ENCODE measurements around the gene DCLK1.

DNA sequence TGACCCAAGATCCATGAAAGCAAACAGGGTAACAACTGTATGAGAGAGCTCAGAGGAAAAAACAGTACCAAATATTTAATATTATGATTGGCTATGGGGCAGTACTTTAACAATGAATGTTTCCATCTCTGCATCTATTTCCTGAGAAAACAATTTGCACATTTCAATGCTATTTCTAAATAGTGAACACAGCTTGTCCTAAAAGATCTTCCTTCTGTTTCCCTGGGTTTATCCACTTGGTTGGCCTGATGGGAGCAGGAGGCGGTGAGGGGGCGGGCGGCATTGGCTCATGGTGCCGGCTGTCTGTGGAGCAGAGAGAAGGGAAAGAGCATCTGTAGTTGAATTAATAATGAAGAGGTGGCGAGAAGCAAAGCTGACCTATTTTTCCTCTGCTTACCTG lies 291.4 kb downstream of the DCLK1 start:
- TF ChIP-seq, protein P1, sequence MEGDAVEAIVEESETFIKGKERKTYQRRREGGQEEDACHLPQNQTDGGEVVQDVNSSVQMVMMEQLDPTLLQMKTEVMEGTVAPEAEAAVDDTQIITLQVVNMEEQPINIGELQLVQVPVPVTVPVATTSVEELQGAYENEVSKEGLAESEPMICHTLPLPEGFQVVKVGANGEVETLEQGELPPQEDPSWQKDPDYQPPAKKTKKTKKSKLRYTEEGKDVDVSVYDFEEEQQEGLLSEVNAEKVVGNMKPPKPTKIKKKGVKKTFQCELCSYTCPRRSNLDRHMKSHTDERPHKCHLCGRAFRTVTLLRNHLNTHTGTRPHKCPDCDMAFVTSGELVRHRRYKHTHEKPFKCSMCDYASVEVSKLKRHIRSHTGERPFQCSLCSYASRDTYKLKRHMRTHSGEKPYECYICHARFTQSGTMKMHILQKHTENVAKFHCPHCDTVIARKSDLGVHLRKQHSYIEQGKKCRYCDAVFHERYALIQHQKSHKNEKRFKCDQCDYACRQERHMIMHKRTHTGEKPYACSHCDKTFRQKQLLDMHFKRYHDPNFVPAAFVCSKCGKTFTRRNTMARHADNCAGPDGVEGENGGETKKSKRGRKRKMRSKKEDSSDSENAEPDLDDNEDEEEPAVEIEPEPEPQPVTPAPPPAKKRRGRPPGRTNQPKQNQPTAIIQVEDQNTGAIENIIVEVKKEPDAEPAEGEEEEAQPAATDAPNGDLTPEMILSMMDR (IDR thresholded peaks at IDR 0.05 in 2 of 3, conservative IDR thresholded peaks at IDR 0.05 in 1 of 3; ENCODE audit: borderline replicate concordance in 1 of 3, insufficient read depth in 1 of 3, low read depth in 2 of 3, low read length in 2 of 3): no peak
- TF ChIP-seq POLR2AphosphoS5 (IDR thresholded peaks at IDR 0.05; ENCODE audit: low read depth, low read length): no peak
- no peak for TF ChIP-seq YY1 (IDR thresholded peaks at IDR 0.05; ENCODE audit: extremely low read depth, insufficient replicate concordance, low read depth, low read length)
- no peak for TF ChIP-seq CEBPB (IDR thresholded peaks at IDR 0.05; ENCODE audit: low read depth)
- no peak for TF ChIP-seq POLR2A (IDR thresholded peaks at IDR 0.05; ENCODE audit: borderline replicate concordance, extremely low read depth, insufficient read depth, insufficient read length)
- TF ChIP-seq EZH2phosphoT487 (IDR thresholded peaks at IDR 0.05; ENCODE audit: borderline replicate concordance): no peak
- no peak for TF ChIP-seq EZH2 (IDR thresholded peaks at IDR 0.05)
- TF ChIP-seq ZNF274 (IDR thresholded peaks at IDR 0.05; ENCODE audit: low read depth, low read length): no peak
- no peak for TF ChIP-seq FOSL1 (IDR thresholded peaks at IDR 0.05; ENCODE audit: low read depth)
- TF ChIP-seq, protein P2, sequence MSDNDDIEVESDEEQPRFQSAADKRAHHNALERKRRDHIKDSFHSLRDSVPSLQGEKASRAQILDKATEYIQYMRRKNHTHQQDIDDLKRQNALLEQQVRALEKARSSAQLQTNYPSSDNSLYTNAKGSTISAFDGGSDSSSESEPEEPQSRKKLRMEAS (IDR thresholded peaks at IDR 0.05): no peak
- no peak for TF ChIP-seq TCF7L2 (IDR thresholded peaks at IDR 0.05; ENCODE audit: borderline replicate concordance, extremely low read depth, insufficient read depth, insufficient read length)
- TF ChIP-seq, protein P3, sequence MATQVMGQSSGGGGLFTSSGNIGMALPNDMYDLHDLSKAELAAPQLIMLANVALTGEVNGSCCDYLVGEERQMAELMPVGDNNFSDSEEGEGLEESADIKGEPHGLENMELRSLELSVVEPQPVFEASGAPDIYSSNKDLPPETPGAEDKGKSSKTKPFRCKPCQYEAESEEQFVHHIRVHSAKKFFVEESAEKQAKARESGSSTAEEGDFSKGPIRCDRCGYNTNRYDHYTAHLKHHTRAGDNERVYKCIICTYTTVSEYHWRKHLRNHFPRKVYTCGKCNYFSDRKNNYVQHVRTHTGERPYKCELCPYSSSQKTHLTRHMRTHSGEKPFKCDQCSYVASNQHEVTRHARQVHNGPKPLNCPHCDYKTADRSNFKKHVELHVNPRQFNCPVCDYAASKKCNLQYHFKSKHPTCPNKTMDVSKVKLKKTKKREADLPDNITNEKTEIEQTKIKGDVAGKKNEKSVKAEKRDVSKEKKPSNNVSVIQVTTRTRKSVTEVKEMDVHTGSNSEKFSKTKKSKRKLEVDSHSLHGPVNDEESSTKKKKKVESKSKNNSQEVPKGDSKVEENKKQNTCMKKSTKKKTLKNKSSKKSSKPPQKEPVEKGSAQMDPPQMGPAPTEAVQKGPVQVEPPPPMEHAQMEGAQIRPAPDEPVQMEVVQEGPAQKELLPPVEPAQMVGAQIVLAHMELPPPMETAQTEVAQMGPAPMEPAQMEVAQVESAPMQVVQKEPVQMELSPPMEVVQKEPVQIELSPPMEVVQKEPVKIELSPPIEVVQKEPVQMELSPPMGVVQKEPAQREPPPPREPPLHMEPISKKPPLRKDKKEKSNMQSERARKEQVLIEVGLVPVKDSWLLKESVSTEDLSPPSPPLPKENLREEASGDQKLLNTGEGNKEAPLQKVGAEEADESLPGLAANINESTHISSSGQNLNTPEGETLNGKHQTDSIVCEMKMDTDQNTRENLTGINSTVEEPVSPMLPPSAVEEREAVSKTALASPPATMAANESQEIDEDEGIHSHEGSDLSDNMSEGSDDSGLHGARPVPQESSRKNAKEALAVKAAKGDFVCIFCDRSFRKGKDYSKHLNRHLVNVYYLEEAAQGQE (IDR thresholded peaks at IDR 0.05; ENCODE audit: low read depth): no peak
